OCI-LY3 (cell line): ENCODE results near the gene KCNMA1.

Source experiments
- H2AFZ ChIP-seq: fragments of 200-600, 300-600 bp; shearing (Covaris generic); 2 replicates; pipeline ENCODE4 v1.6.0; 2014; ENCODE audit warnings: antibody characterized with exemption, low read depth, low read length
- H3K27ac ChIP-seq: fragments of 200-600, 300-600 bp; sonication (generic); 2 replicates; pipeline ENCODE4 v1.5.1; 2014; ENCODE audit warnings: mild to moderate bottlenecking, low read length, moderate library complexity, mixed read lengths
- H3K27me3 ChIP-seq: fragments of 200-600, 300-600 bp; sonication (generic); 2 replicates; pipeline ENCODE4 v1.6.1; 2014; ENCODE audit warnings: low read depth, low read length, mixed read lengths
- H3K36me3 ChIP-seq: fragments of 200-600, 300-600 bp; sonication (generic); replicated peaks from 2 replicates; pipeline ENCODE3; 2014; ENCODE audit warnings: low read depth, low read length, mixed read lengths
- H3K4me1 ChIP-seq: fragments of 300-600, 200-600 bp; sonication (generic); 2 replicates; pipeline ENCODE4 v1.6.1; 2014; ENCODE audit warnings: low read length, mixed read lengths
- H3K4me2 ChIP-seq: fragments of 200-600, 300-600 bp; sonication (generic); 2 replicates; pipeline ENCODE4 v1.6.1; 2014; ENCODE audit warnings: low read length, mixed read lengths
- H3K4me3 ChIP-seq: fragments of 300-600, 200-600 bp; sonication (generic); 2 replicates; pipeline ENCODE4 v1.5.1; 2014; ENCODE audit warnings: antibody characterized with exemption, mild to moderate bottlenecking, low read length, moderate library complexity
- H3K79me2 ChIP-seq: fragments of 300-600, 200-600 bp; shearing (Covaris generic); 2 replicates; pipeline ENCODE4 v1.6.1; 2014; ENCODE audit warnings: mild to moderate bottlenecking, low read length, mixed read lengths
- H3K9ac ChIP-seq: fragments of 300-600, 200-600 bp; shearing (Covaris generic); 2 replicates; pipeline ENCODE4 v1.6.0; 2014; ENCODE audit warnings: mild to moderate bottlenecking, low read length, moderate library complexity
- H3K9me3 ChIP-seq: fragments of 200-600, 300-600 bp; shearing (Covaris generic); 2 replicates; pipeline ENCODE4 v1.6.1; 2014; ENCODE audit warnings: low read length, mixed read lengths; ENCODE audit not compliant: insufficient read depth
- H4K20me1 ChIP-seq: fragments of 200-600, 300-600 bp; sonication (generic); 2 replicates; pipeline ENCODE4 v1.6.1; 2016; ENCODE audit warnings: low read length, mixed read lengths; ENCODE audit not compliant: insufficient read depth
- EZH2phosphoT487 ChIP-seq: fragments of 200-600 bp; shearing (Covaris generic); IDR thresholded peaks from 2 replicates; pipeline ENCODE4 v1.6.1; 2018; ENCODE audit warnings: antibody characterized with exemption, mixed run types, low read depth
- TF ChIP-seq, protein P1 (sequence below): fragments of 200-600, 300-600 bp; sonication (generic); IDR thresholded peaks from 2 replicates; pipeline ENCODE4 v1.5.1; 2014; ENCODE audit warnings: antibody characterized with exemption, low read length, low read depth

Gene KCNMA1

GRCh38 chr10:77147871-77148270 is 489.7 kb downstream of the KCNMA1 start:
- Histone ChIP-seq H3K27ac (no peak overlapping the region), H3K4me1 (no peaks in the 10 kb centered on the region), H3K4me3 (no peak overlapping the region), H3K4me2 (no peak overlapping the region), H4K20me1 (no peaks in the 10 kb centered on the region), H3K27me3 (no peaks in the 10 kb centered on the region), H3K9me3 (no peaks in the 10 kb centered on the region), H3K79me2 (no peaks in the 10 kb centered on the region), H2AFZ (no peak overlapping the region), H3K9ac (no peak overlapping the region), H3K36me3 (no peaks in the 10 kb centered on the region)
- no peak for TF ChIP-seq EZH2phosphoT487
- TF ChIP-seq, protein P1, sequence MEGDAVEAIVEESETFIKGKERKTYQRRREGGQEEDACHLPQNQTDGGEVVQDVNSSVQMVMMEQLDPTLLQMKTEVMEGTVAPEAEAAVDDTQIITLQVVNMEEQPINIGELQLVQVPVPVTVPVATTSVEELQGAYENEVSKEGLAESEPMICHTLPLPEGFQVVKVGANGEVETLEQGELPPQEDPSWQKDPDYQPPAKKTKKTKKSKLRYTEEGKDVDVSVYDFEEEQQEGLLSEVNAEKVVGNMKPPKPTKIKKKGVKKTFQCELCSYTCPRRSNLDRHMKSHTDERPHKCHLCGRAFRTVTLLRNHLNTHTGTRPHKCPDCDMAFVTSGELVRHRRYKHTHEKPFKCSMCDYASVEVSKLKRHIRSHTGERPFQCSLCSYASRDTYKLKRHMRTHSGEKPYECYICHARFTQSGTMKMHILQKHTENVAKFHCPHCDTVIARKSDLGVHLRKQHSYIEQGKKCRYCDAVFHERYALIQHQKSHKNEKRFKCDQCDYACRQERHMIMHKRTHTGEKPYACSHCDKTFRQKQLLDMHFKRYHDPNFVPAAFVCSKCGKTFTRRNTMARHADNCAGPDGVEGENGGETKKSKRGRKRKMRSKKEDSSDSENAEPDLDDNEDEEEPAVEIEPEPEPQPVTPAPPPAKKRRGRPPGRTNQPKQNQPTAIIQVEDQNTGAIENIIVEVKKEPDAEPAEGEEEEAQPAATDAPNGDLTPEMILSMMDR: no peak

GRCh38 chr10:77146712-77147336 is 490.8 kb downstream of the KCNMA1 start:
- Histone ChIP-seq H3K4me2 (no peak overlapping the region), H3K9me3 (no peaks in the 10 kb centered on the region), H4K20me1 (no peaks in the 10 kb centered on the region), H3K79me2 (no peaks in the 10 kb centered on the region), H3K9ac (no peak overlapping the region), H3K4me1 (no peaks in the 10 kb centered on the region), H3K27ac (no peak overlapping the region), H3K4me3 (no peak overlapping the region), H3K27me3 (no peaks in the 10 kb centered on the region), H3K36me3 (no peaks in the 10 kb centered on the region), H2AFZ (no peak overlapping the region)
- no peak for TF ChIP-seq EZH2phosphoT487
- TF ChIP-seq, protein P1: no peak

GRCh38 chr10:77144656-77145055 is 493.0 kb downstream of the KCNMA1 start:
- Histone ChIP-seq H3K79me2 (no peaks in the 10 kb centered on the region), H3K27ac (no peak overlapping the region), H3K27me3 (no peaks in the 10 kb centered on the region), H3K36me3 (no peaks in the 10 kb centered on the region), H4K20me1 (no peaks in the 10 kb centered on the region), H3K9me3 (no peaks in the 10 kb centered on the region), H2AFZ (no peak overlapping the region), H3K4me2 (no peak overlapping the region), H3K4me1 (no peaks in the 10 kb centered on the region), H3K4me3 (no peak overlapping the region), H3K9ac (no peak overlapping the region)
- TF ChIP-seq, protein P1: no peak
- no peak for TF ChIP-seq EZH2phosphoT487

- no peak overlapping the region for H3K9ac ChIP-seq
- H4K20me1 ChIP-seq: 0 out of 2 replicates have a peak, but pooled peaks cover 4% of the 10 kb centered on the region
- no peak overlapping the region for H3K4me2 ChIP-seq
- H2AFZ ChIP-seq: no peak overlapping the region
- H3K9me3 ChIP-seq: no peaks in the 10 kb centered on the region
- no peaks in the 10 kb centered on the region for H3K36me3 ChIP-seq
- H3K27me3 ChIP-seq: no peaks in the 10 kb centered on the region
- H3K4me1 ChIP-seq: no peaks in the 10 kb centered on the region
- H3K4me3 ChIP-seq: no peak overlapping the region
- no peak overlapping the region for H3K27ac ChIP-seq
- no peak for TF ChIP-seq EZH2phosphoT487
- TF ChIP-seq, protein P1: no peak
- no peaks in the 10 kb centered on the region for H3K79me2 ChIP-seq
Observed at GRCh38 chr10:77139252-77140160, 498.1 kb downstream of the KCNMA1 start.
